Trophoblast cell (in vitro differentiated cells and primary cell): ENCODE measurements around the gene OR1N2. TPM values are rescaled to one million over a fixed set of nuclear protein-coding genes. Genes with fewer than 3 reads are reported as not detected.
A peak's percentile ranks its signal among the peaks of the same experiment; 100 is the strongest.

Experiments
- DNase-seq, 2 donors: peaks; one replicate each; pipeline ENCODE4 v3.0.0-alpha.2; 2016
- H2AFZ ChIP-seq: 2 replicates; pipeline ENCODE4 v1.6.1; 2013; ENCODE audit warnings: low read length, moderate library complexity, mild to moderate bottlenecking; ENCODE audit not compliant: insufficient read depth, poor library complexity
- H2AK5ac ChIP-seq: 2 replicates; pipeline ENCODE4 v1.6.1; 2013; ENCODE audit warnings: mild to moderate bottlenecking, low read length
- H2BK120ac ChIP-seq: 2 replicates; pipeline ENCODE4 v1.6.1; 2013; ENCODE audit warnings: low read length, mild to moderate bottlenecking, moderate library complexity; ENCODE audit not compliant: insufficient read depth, poor library complexity
- H2BK12ac ChIP-seq: 2 replicates; pipeline ENCODE4 v1.6.1; 2013; ENCODE audit warnings: mild to moderate bottlenecking, low read length, moderate library complexity
- H2BK5ac ChIP-seq: 2 replicates; pipeline ENCODE4 v1.6.1; 2013; ENCODE audit warnings: low read length, low read depth, moderate library complexity, mild to moderate bottlenecking; ENCODE audit not compliant: poor library complexity
- H3K14ac ChIP-seq: 2 replicates; pipeline ENCODE4 v1.6.1; 2013; ENCODE audit warnings: mild to moderate bottlenecking, low read length
- H3K18ac ChIP-seq: 2 replicates; pipeline ENCODE4 v1.6.1; 2013; ENCODE audit warnings: mild to moderate bottlenecking, low read length
- H3K23ac ChIP-seq: 2 replicates; pipeline ENCODE4 v1.6.1; 2013; ENCODE audit warnings: low read length
- H3K27ac ChIP-seq: 2 replicates; pipeline ENCODE4 v1.5.1; 2013; ENCODE audit warnings: low read depth, mild to moderate bottlenecking, inconsistent platforms, low read length, moderate library complexity
- H3K27me3 ChIP-seq: 2 replicates; pipeline ENCODE4 v1.6.1; 2013; ENCODE audit warnings: inconsistent platforms, mild to moderate bottlenecking, low read length, moderate library complexity; ENCODE audit not compliant: insufficient read depth
- H3K36me3 ChIP-seq, 2 experiments: 1 replicate in 1 of 2; 2 replicates in 1 of 2; pipeline ENCODE4 v1.6.1; 2013; ENCODE audit warnings: low read length in 2 of 2, mild to moderate bottlenecking in 2 of 2, moderate library complexity in 1 of 2; ENCODE audit not compliant: insufficient read depth in 2 of 2, control insufficient read depth in 1 of 2
- H3K4ac ChIP-seq: 2 replicates; pipeline ENCODE4 v1.6.1; 2013; ENCODE audit warnings: low read depth, mild to moderate bottlenecking, low read length, moderate library complexity
- H3K4me1 ChIP-seq, 2 experiments: 1 replicate in 1 of 2; 2 replicates in 1 of 2; pipeline ENCODE4 v1.6.1; 2013; ENCODE audit warnings: low read length in 2 of 2, mild to moderate bottlenecking in 2 of 2, moderate library complexity in 1 of 2; ENCODE audit not compliant: insufficient read depth in 2 of 2, control insufficient read depth in 1 of 2
- H3K4me2 ChIP-seq: 2 replicates; pipeline ENCODE4 v1.6.1; 2013; ENCODE audit warnings: inconsistent platforms, mild to moderate bottlenecking, low read length, moderate library complexity
- H3K4me3 ChIP-seq: 2 replicates; pipeline ENCODE4 v1.5.1; 2013; ENCODE audit warnings: mild to moderate bottlenecking, low read depth, low read length, inconsistent platforms
- H3K79me1 ChIP-seq: one replicate; pipeline ENCODE4 v1.6.1; 2013; ENCODE audit warnings: low read length
- H3K79me2 ChIP-seq: 2 replicates; pipeline ENCODE4 v1.6.1; 2013; ENCODE audit warnings: low read length, mild to moderate bottlenecking; ENCODE audit not compliant: control insufficient read depth, insufficient read depth, poor library complexity
- H3K9ac ChIP-seq: 2 replicates; pipeline ENCODE4 v1.6.1; 2013; ENCODE audit warnings: mild to moderate bottlenecking, low read length
- H3K9me3 ChIP-seq: 2 replicates; pipeline ENCODE4 v1.6.1; 2013; ENCODE audit warnings: low read depth, mild to moderate bottlenecking, control low read depth, inconsistent platforms, low read length; ENCODE audit not compliant: insufficient read depth
- H4K12ac ChIP-seq: 2 replicates; pipeline ENCODE4 v1.6.1; 2013; ENCODE audit warnings: low read depth, mild to moderate bottlenecking, low read length, moderate library complexity
- H4K8ac ChIP-seq: 2 replicates; pipeline ENCODE4 v1.6.1; 2013; ENCODE audit warnings: low read depth, mild to moderate bottlenecking, low read length, moderate library complexity
- H4K91ac ChIP-seq: one replicate; pipeline ENCODE4 v1.6.1; 2013; ENCODE audit warnings: low read depth, mild to moderate bottlenecking, low read length, moderate library complexity
- WGBS: extraction: QIAGEN DNeasy Blood & Tissue Kit; methylation state at CpG from one replicate; pipeline ENCODE4 v1.1.7; 2013; ENCODE audit warnings: missing lambda C conversion rate; ENCODE audit not compliant: insufficient read length, insufficient coverage; ENCODE audit errors: extremely low coverage; 5-methylcytosine and 5-hydroxymethylcytosine counted together
- polyA plus RNA-seq: library from polyadenylated mRNA; stranded (reverse); fragments of 200-250 nt; gene quantifications from 2 replicates; pipeline ENCODE4 v1.2.3, GENCODE V29; 2013

Gene OR1N2, protein sequence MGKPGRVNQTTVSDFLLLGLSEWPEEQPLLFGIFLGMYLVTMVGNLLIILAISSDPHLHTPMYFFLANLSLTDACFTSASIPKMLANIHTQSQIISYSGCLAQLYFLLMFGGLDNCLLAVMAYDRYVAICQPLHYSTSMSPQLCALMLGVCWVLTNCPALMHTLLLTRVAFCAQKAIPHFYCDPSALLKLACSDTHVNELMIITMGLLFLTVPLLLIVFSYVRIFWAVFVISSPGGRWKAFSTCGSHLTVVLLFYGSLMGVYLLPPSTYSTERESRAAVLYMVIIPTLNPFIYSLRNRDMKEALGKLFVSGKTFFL
- not detected in 2 replicates for polyA plus RNA-seq

DNA sequence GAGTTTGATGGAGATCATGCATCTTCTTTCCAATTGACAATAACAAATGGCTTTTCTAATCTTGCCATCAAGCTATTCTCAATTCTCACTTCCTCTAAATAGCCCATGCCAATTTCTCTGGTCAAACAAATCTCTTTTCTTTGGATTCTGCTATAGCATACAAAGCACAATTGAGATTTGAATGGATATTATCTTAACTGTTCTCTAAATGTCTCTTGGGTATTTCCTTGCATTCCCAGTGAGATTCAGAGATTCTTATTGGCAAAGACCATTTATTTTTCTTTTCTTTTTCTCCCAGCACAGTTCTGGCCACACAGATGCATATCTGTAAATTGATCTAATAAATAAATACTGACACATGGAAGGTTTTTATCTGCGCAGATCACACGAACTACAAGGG lies at the start of gene OR1N2:
Gene OR1N2 (plus strand): TSS at position 301 of the 400 bp plus-strand sequence. CDS start 100 bp downstream, outside the sequence.
- Histone ChIP-seq H3K9ac (no peak within 1 kb of the TSS), H3K18ac (no peak within 1 kb of the TSS), H2BK5ac (no peak within 1 kb of the TSS), H2AK5ac (no peak within 1 kb of the TSS), H3K79me2 (no peaks in the 10 kb centered on the region), H2BK12ac (no peak within 1 kb of the TSS), H3K27me3 (no peaks in the 10 kb centered on the region), H3K4me2 (no peak within 1 kb of the TSS), H2BK120ac (no peak within 1 kb of the TSS), H4K91ac (no peak within 1 kb of the TSS), H4K12ac (no peak within 1 kb of the TSS), H3K4me1 (no peaks in the 10 kb centered on the region), H3K27ac (no peak within 1 kb of the TSS), H3K4ac (no peak within 1 kb of the TSS), H2AFZ (no peak within 1 kb of the TSS), H3K79me1 (no peaks in the 10 kb centered on the region), H3K9me3 (peaks cover 17% of the 10 kb centered on the region), H3K14ac (no peak within 1 kb of the TSS), H4K8ac (no peak within 1 kb of the TSS), H3K36me3 (no peaks in the 10 kb centered on the region), H3K4me3 (peak within 1 kb of the TSS; percentile 32), H3K23ac (peak within 1 kb of the TSS; percentile 98)
- no CpG with 5 or more reads among the region's 2 CpGs for WGBS
- no peak for DNase-seq

DNA sequence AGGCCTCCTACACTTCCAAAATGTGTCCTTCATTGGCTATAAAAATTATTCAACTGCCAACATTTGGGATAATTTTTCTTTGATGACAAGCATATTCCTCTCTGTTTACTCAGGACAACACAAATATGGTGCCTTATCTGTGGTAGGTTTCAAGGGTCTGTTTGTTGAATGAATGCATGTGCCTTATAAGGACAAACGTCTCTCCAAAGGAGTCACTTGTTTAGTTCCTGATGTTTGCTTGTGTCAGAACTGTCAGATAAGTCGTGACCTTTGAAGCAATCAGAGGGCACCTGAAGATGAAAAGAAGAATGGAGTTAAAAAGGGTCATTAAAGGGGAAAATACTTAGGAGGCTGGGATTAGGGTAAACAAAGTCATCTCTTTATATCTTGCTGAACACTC lies 45.9 kb upstream of the OR1N2 start:
- H2AK5ac ChIP-seq, result no peak overlapping the region
- DNase-seq, result no peak
- H3K9me3 ChIP-seq, result peaks cover 10% of the 10 kb centered on the region
- no peak overlapping the region for H2BK120ac ChIP-seq
- no peaks in the 10 kb centered on the region for H3K4me1 ChIP-seq
- H4K12ac ChIP-seq, result no peak overlapping the region
- no peaks in the 10 kb centered on the region for H3K79me1 ChIP-seq
- no peaks in the 10 kb centered on the region for H3K27me3 ChIP-seq
- H3K79me2 ChIP-seq, result no peaks in the 10 kb centered on the region
- no peak overlapping the region for H3K14ac ChIP-seq
- no peak overlapping the region for H4K91ac ChIP-seq
- H3K18ac ChIP-seq, result no peak overlapping the region
- H3K4me2 ChIP-seq, result no peak overlapping the region
- H3K27ac ChIP-seq, result no peak overlapping the region
- no peak overlapping the region for H3K23ac ChIP-seq
- H4K8ac ChIP-seq, result no peak overlapping the region
- no peak overlapping the region for H2AFZ ChIP-seq
- H3K36me3 ChIP-seq, result no peaks in the 10 kb centered on the region
- WGBS, result no CpG with 5 or more reads among the region's 2 CpGs
- no peak overlapping the region for H2BK12ac ChIP-seq
- H3K4me3 ChIP-seq, result no peak overlapping the region
- no peak overlapping the region for H3K4ac ChIP-seq
- no peak overlapping the region for H2BK5ac ChIP-seq
- no peak overlapping the region for H3K9ac ChIP-seq

DNA sequence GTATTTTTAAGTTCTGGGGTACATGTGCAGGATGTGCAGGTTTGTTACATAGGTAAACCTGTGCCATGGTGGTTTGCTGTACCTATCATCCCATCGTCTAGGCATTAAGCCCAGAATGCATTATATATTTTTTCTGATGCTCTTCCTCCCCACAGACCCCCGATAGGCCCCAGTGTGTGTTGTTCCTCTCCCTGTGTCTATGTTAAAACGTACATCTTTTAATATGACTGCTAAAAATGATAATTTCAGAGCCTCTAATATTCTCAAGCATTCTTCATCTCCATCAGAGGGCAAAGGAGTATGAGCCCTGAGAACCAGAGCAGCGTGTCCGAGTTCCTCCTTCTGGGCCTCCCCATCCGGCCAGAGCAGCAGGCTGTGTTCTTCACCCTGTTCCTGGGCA lies 42.4 kb upstream of the OR1N2 start, which contains the start of gene OR1J2:
Gene OR1J2 (plus strand): TSS at position 301 of the 400 bp plus-strand sequence. CDS start 0 bp downstream, at position 301.
- no peak within 1 kb of the TSS for H3K18ac ChIP-seq
- H3K79me2 ChIP-seq, result no peaks in the 10 kb centered on the region
- no peak within 1 kb of the TSS for H2BK120ac ChIP-seq
- no peak within 1 kb of the TSS for H2AK5ac ChIP-seq
- peaks cover 8% of the 10 kb centered on the region for H3K9me3 ChIP-seq
- no peak within 1 kb of the TSS for H4K91ac ChIP-seq
- H4K12ac ChIP-seq, result no peak within 1 kb of the TSS
- no CpG with 5 or more reads among the region's 6 CpGs for WGBS
- H3K4me3 ChIP-seq, result peak within 1 kb of the TSS; percentile 48
- DNase-seq, result no peak
- no peaks in the 10 kb centered on the region for H3K4me1 ChIP-seq
- H3K9ac ChIP-seq, result no peak within 1 kb of the TSS
- no peaks in the 10 kb centered on the region for H3K36me3 ChIP-seq
- no peak within 1 kb of the TSS for H3K27ac ChIP-seq
- H2AFZ ChIP-seq, result no peak within 1 kb of the TSS
- no peak within 1 kb of the TSS for H3K4me2 ChIP-seq
- no peak within 1 kb of the TSS for H3K4ac ChIP-seq
- H3K23ac ChIP-seq, result no peak within 1 kb of the TSS
- H3K14ac ChIP-seq, result no peak within 1 kb of the TSS
- no peak within 1 kb of the TSS for H2BK12ac ChIP-seq
- H4K8ac ChIP-seq, result no peak within 1 kb of the TSS
- no peak within 1 kb of the TSS for H2BK5ac ChIP-seq
- H3K27me3 ChIP-seq, result no peaks in the 10 kb centered on the region
- H3K79me1 ChIP-seq, result no peaks in the 10 kb centered on the region

DNA sequence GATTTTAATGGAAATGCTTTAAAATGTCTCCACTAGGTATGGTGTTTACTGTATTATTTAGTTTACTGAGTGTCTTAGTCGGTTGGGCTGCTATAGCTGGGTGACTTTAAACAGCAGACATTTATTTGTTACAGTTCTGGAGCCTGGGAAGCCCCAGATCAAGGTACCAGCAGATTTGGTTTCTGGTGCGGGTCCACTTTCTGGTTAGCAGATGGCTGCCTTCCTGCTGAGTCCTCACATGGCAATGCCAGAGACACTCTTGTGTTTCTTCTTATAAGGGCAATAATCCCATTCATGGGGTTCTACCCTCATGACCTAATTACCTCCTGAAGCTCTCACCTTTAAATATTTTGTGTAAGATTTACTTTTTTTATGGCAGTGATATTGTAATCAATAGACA lies 34.7 kb upstream of the OR1N2 start:
- Histone ChIP-seq H3K27ac (no peak overlapping the region), H3K4ac (no peak overlapping the region), H4K91ac (no peak overlapping the region), H4K8ac (no peak overlapping the region), H2BK120ac (no peak overlapping the region), H3K9ac (no peak overlapping the region), H3K36me3 (no peaks in the 10 kb centered on the region), H3K79me2 (no peaks in the 10 kb centered on the region), H3K23ac (no peak overlapping the region), H3K4me2 (no peak overlapping the region), H2AFZ (no peak overlapping the region), H2BK5ac (no peak overlapping the region), H2AK5ac (no peak overlapping the region), H2BK12ac (no peak overlapping the region), H3K9me3 (peaks cover 22% of the 10 kb centered on the region), H3K4me3 (no peak overlapping the region), H3K4me1 (no peaks in the 10 kb centered on the region), H3K14ac (no peak overlapping the region), H3K18ac (no peak overlapping the region), H3K27me3 (no peaks in the 10 kb centered on the region), H3K79me1 (no peaks in the 10 kb centered on the region), H4K12ac (no peak overlapping the region)
- peak; percentile 76 to 80 for DNase-seq
- no CpG with 5 or more reads among the region's 2 CpGs for WGBS
